Astrocyte (in vitro differentiated cells and primary cell): ENCODE measurements around the gene PAX5. TPM values are rescaled to one million over a fixed set of nuclear protein-coding genes. Genes with fewer than 3 reads are reported as not detected.

Source experiments
- DNase-seq: peaks from one replicate; pipeline ENCODE4 v3.0.0-alpha.2; 2010; ENCODE audit warnings: low read depth
- FAIRE-seq: peaks from 2 replicates; lab custom pipeline; 2011; peaks lifted over from hg19 to GRCh38; lab: Jason Lieb, UNC
- H2AFZ ChIP-seq: 2 replicates; pipeline ENCODE4 v1.6.0; 2012; ENCODE audit warnings: low read depth, low read length, inconsistent platforms
- H3K27ac ChIP-seq: 2 replicates; pipeline ENCODE4 v1.5.1; 2011; ENCODE audit warnings: low read depth, low read length, inconsistent platforms
- H3K27me3 ChIP-seq: 2 replicates; pipeline ENCODE4 v1.6.0; 2011; ENCODE audit warnings: low read length, inconsistent platforms; ENCODE audit not compliant: insufficient read depth
- H3K36me3 ChIP-seq: 2 replicates; pipeline ENCODE4 v1.5.1; 2011; ENCODE audit warnings: low read length, inconsistent platforms; ENCODE audit not compliant: insufficient read depth
- H3K4me1 ChIP-seq: 2 replicates; pipeline ENCODE4 v1.5.1; 2011; ENCODE audit warnings: low read length, inconsistent platforms; ENCODE audit not compliant: insufficient read depth
- H3K4me2 ChIP-seq: 2 replicates; pipeline ENCODE4 v1.6.0; 2012; ENCODE audit warnings: low read length, inconsistent platforms
- H3K4me3 ChIP-seq: 2 replicates; pipeline ENCODE4 v1.5.1; 2011; ENCODE audit warnings: low read depth, mild to moderate bottlenecking, low read length, inconsistent platforms; ENCODE audit not compliant: insufficient read depth
- H3K79me2 ChIP-seq: 2 replicates; pipeline ENCODE4 v1.6.0; 2012; ENCODE audit warnings: mild to moderate bottlenecking, low read length, inconsistent platforms; ENCODE audit not compliant: insufficient read depth
- H3K9ac ChIP-seq: 2 replicates; pipeline ENCODE4 v1.6.0; 2012; ENCODE audit warnings: mild to moderate bottlenecking, low read length, inconsistent platforms
- H3K9me3 ChIP-seq: 2 replicates; pipeline ENCODE4 v1.5.1; 2012; ENCODE audit warnings: low read depth, mild to moderate bottlenecking, low read length, inconsistent platforms; ENCODE audit not compliant: insufficient read depth
- H4K20me1 ChIP-seq: 2 replicates; pipeline ENCODE4 v1.6.0; 2012; ENCODE audit warnings: low read length, inconsistent platforms; ENCODE audit not compliant: insufficient read depth
- H3K27ac Mint-ChIP-seq: one replicate; pipeline ENCODE4 v1.8.0; 2021; ENCODE audit warnings: mild to moderate bottlenecking, mixed read lengths; ENCODE audit not compliant: unreplicated experiment
- H3K27me3 Mint-ChIP-seq: one replicate; pipeline ENCODE4 v1.8.0; 2021; ENCODE audit warnings: low read depth, mixed read lengths; ENCODE audit not compliant: unreplicated experiment
- H3K36me3 Mint-ChIP-seq: one replicate; pipeline ENCODE4 v1.8.0; 2021; ENCODE audit warnings: low read depth, mixed read lengths; ENCODE audit not compliant: unreplicated experiment
- H3K4me1 Mint-ChIP-seq: one replicate; pipeline ENCODE4 v1.8.0; 2021; ENCODE audit warnings: low read depth, mixed read lengths; ENCODE audit not compliant: unreplicated experiment
- H3K4me3 Mint-ChIP-seq: one replicate; pipeline ENCODE4 v1.8.0; 2021; ENCODE audit warnings: mild to moderate bottlenecking, moderate library complexity, mixed read lengths; ENCODE audit not compliant: unreplicated experiment
- H3K9me3 Mint-ChIP-seq: one replicate; pipeline ENCODE4 v1.8.0; 2021; ENCODE audit warnings: mild to moderate bottlenecking, mixed read lengths; ENCODE audit not compliant: unreplicated experiment
- CTCF ChIP-seq: IDR thresholded peaks from 2 replicates; pipeline ENCODE4 v1.5.1; 2011; ENCODE audit warnings: low read depth, mild to moderate bottlenecking, inconsistent platforms, low read length, moderate library complexity; ENCODE audit not compliant: insufficient read depth
- EZH2 ChIP-seq: IDR thresholded peaks from 2 replicates; pipeline ENCODE4 v1.6.1; 2012; ENCODE audit warnings: mild to moderate bottlenecking, low read length, inconsistent platforms; ENCODE audit not compliant: insufficient read depth
- total RNA-seq: library from RNA; stranded (reverse); gene quantifications from 2 replicates; pipeline ENCODE4 v1.2.1, GENCODE V29; 2021

Gene PAX5
- total RNA-seq, 1 donor from 2014 or later = not detected

- Histone ChIP-seq H3K4me1 (no peaks in the 10 kb centered on the region), H3K4me3 (no peak overlapping the region), H3K9me3 (no peaks in the 10 kb centered on the region), H3K79me2 (no peaks in the 10 kb centered on the region), H4K20me1 (no peaks in the 10 kb centered on the region), H3K4me2 (no peak overlapping the region), H3K27ac (no peak overlapping the region), H3K27me3 (peaks cover 27% of the 10 kb centered on the region), H3K9ac (no peak overlapping the region), H3K36me3 (no peaks in the 10 kb centered on the region), H2AFZ (no peak overlapping the region)
- DNase-seq (no peak), FAIRE-seq (no peak)
- TF ChIP-seq EZH2 (no peak), CTCF (no peak)
- Mint-ChIP-seq H3K27ac (no peak overlapping the region), H3K27me3 (peaks cover 28% of the 10 kb centered on the region), H3K4me1 (no peaks in the 10 kb centered on the region), H3K4me3 (no peak overlapping the region), H3K9me3 (peaks cover 5% of the 10 kb centered on the region), H3K36me3 (no peaks in the 10 kb centered on the region)
Observed at GRCh38 chr9:37066139-37066725, 32.2 kb upstream of the PAX5 start.

- DNase-seq (no peak), FAIRE-seq (no peak)
- peaks cover 42% of the 10 kb centered on the region for H3K27me3 Mint-ChIP-seq
- Histone ChIP-seq H3K27ac (no peak overlapping the region), H3K27me3 (peaks cover 40% of the 10 kb centered on the region), H2AFZ (no peak overlapping the region), H3K4me2 (no peak overlapping the region), H3K9me3 (no peaks in the 10 kb centered on the region), H3K36me3 (no peaks in the 10 kb centered on the region), H3K4me1 (no peaks in the 10 kb centered on the region), H3K4me3 (no peak overlapping the region), H4K20me1 (no peaks in the 10 kb centered on the region), H3K79me2 (no peaks in the 10 kb centered on the region), H3K9ac (no peak overlapping the region)
- H3K4me1 Mint-ChIP-seq = no peaks in the 10 kb centered on the region
- no peak for TF ChIP-seq CTCF
- TF ChIP-seq EZH2 = no peak
- H3K36me3 Mint-ChIP-seq = no peaks in the 10 kb centered on the region
- H3K4me3 Mint-ChIP-seq = no peak overlapping the region
- no peak overlapping the region for H3K27ac Mint-ChIP-seq
- H3K9me3 Mint-ChIP-seq = peaks cover 2% of the 10 kb centered on the region
Observed at GRCh38 chr9:37062336-37062735, 28.3 kb upstream of the PAX5 start.

- Histone ChIP-seq H3K79me2 (no peaks in the 10 kb centered on the region), H3K36me3 (no peaks in the 10 kb centered on the region), H3K27ac (no peak overlapping the region), H3K9ac (no peak overlapping the region), H3K4me2 (no peak overlapping the region), H3K27me3 (peaks cover 40% of the 10 kb centered on the region), H4K20me1 (no peaks in the 10 kb centered on the region), H3K9me3 (no peaks in the 10 kb centered on the region), H3K4me3 (no peak overlapping the region), H2AFZ (no peak overlapping the region), H3K4me1 (no peaks in the 10 kb centered on the region)
- Mint-ChIP-seq H3K36me3 (no peaks in the 10 kb centered on the region), H3K9me3 (peaks cover 2% of the 10 kb centered on the region), H3K4me1 (no peaks in the 10 kb centered on the region), H3K27me3 (peaks cover 42% of the 10 kb centered on the region), H3K4me3 (no peak overlapping the region), H3K27ac (no peak overlapping the region)
- FAIRE-seq (peak; percentile 9), DNase-seq (no peak)
- TF ChIP-seq EZH2 (no peak), CTCF (no peak)
Observed at GRCh38 chr9:37061768-37062167, 27.7 kb upstream of the PAX5 start.
